IMR-90 (cell line): ENCODE data around the gene HEATR1. TPM values are rescaled to one million over a fixed set of nuclear protein-coding genes. Genes with fewer than 3 reads are reported as not detected.

Source experiments
- ATAC-seq: fragments of 200-7000 bp; cut with Tn5 transposase; 2 replicates; pipeline ENCODE4 v1.9.1; 2020; ENCODE audit warnings: low read depth, mild to moderate bottlenecking, moderate library complexity
- BruUV-seq: library from RNA; stranded (reverse); fragments of 400-500 nt; replicated peaks from 2 replicates; lab custom pipeline; 2021; lab: Mats Ljungman, UMichigan
- CTCF ChIA-PET: fragments of 300-600 bp; formaldehyde crosslinking; extraction: SDS; loops from one replicate; lab custom pipeline; 2021; ENCODE audit warnings: antibody characterized with exemption; lab: Yijun Ruan, JAX
- POLR2A ChIA-PET: fragments of 300-600 bp; sonication (Branson Sonifier 250); formaldehyde crosslinking; loops from one replicate; lab custom pipeline; 2022; ENCODE audit warnings: antibody characterized with exemption; ENCODE audit not compliant: unreplicated experiment; lab: Charles Lee
- DNase-seq: peaks from one replicate; pipeline ENCODE4 v3.0.0; 2013
- H2AFZ ChIP-seq: replicated peaks from 2 replicates; pipeline ENCODE3; 2013; ENCODE audit warnings: low read length, mild to moderate bottlenecking; ENCODE audit not compliant: poor library complexity
- H2AK5ac ChIP-seq: 2 replicates; pipeline ENCODE4 v1.6.1; 2013; ENCODE audit warnings: low read depth, low read length, inconsistent platforms
- H2AK9ac ChIP-seq: replicated peaks from 2 replicates; pipeline ENCODE3; 2013; ENCODE audit warnings: mild to moderate bottlenecking, low read depth, low read length, moderate library complexity; ENCODE audit not compliant: poor library complexity
- H2BK120ac ChIP-seq: 2 replicates; pipeline ENCODE4 v1.6.1; 2013; ENCODE audit warnings: low read depth, low read length, inconsistent platforms
- H2BK15ac ChIP-seq: 3 replicates; pipeline ENCODE4 v1.6.1; 2013; ENCODE audit warnings: low read depth, low read length, inconsistent platforms
- H2BK20ac ChIP-seq: 2 replicates; pipeline ENCODE4 v1.6.1; 2013; ENCODE audit warnings: low read depth, mild to moderate bottlenecking, inconsistent platforms, low read length, moderate library complexity
- H2BK5ac ChIP-seq: 2 replicates; pipeline ENCODE4 v1.6.1; 2013; ENCODE audit warnings: mild to moderate bottlenecking, low read depth, low read length, inconsistent platforms; ENCODE audit not compliant: poor library complexity, severe bottlenecking
- H3K14ac ChIP-seq: replicated peaks from 2 replicates; pipeline ENCODE4 v1.6.1; 2013; ENCODE audit warnings: low read depth, low read length, inconsistent platforms
- H3K18ac ChIP-seq: 2 replicates; pipeline ENCODE4 v1.6.1; 2013; ENCODE audit warnings: low read depth, low read length, control low read depth
- H3K23ac ChIP-seq: 2 replicates; pipeline ENCODE4 v1.6.1; 2013; ENCODE audit warnings: low read depth, low read length, inconsistent platforms
- H3K27ac ChIP-seq: 2 replicates; pipeline ENCODE4 v1.5.1; 2013; ENCODE audit warnings: mild to moderate bottlenecking, control low read depth, low read length; ENCODE audit not compliant: insufficient read depth
- H3K27me3 ChIP-seq: 2 replicates; pipeline ENCODE4 v1.6.1; 2013; ENCODE audit warnings: low read length; ENCODE audit not compliant: control insufficient read depth, insufficient read depth
- H3K36me3 ChIP-seq: 2 replicates; pipeline ENCODE4 v1.6.1; 2013; ENCODE audit warnings: low read length, mixed read lengths; ENCODE audit not compliant: control insufficient read depth, insufficient read depth
- H3K4ac ChIP-seq: 2 replicates; pipeline ENCODE4 v1.6.1; 2013; ENCODE audit warnings: low read depth, low read length, inconsistent platforms
- H3K4me1 ChIP-seq: 2 replicates; pipeline ENCODE4 v1.6.1; 2013; ENCODE audit warnings: low read length, mixed read lengths; ENCODE audit not compliant: control insufficient read depth, insufficient read depth
- H3K4me2 ChIP-seq: 2 replicates; pipeline ENCODE4 v1.6.1; 2013; ENCODE audit warnings: low read depth, mild to moderate bottlenecking, control low read depth, low read length, moderate library complexity
- H3K4me3 ChIP-seq: 2 replicates; pipeline ENCODE4 v1.5.1; 2013; ENCODE audit warnings: low read depth, mild to moderate bottlenecking, control low read depth, low read length, moderate library complexity; ENCODE audit not compliant: insufficient read depth
- H3K56ac ChIP-seq: 2 replicates; pipeline ENCODE4 v1.6.1; 2013; ENCODE audit warnings: low read length, inconsistent platforms; ENCODE audit not compliant: insufficient read depth; ENCODE audit errors: extremely low read depth
- H3K79me1 ChIP-seq, 2 experiments: 2 replicates each; pipeline ENCODE4 v1.6.1; 2013; ENCODE audit warnings: low read length in 2 of 2, inconsistent platforms in 1 of 2, low read depth in 1 of 2
- H3K9ac ChIP-seq: 2 replicates; pipeline ENCODE4 v1.6.1; 2013; ENCODE audit warnings: low read depth, low read length, control low read depth
- H3K9me1 ChIP-seq: 2 replicates; pipeline ENCODE4 v1.6.1; 2013; ENCODE audit warnings: low read length, inconsistent platforms; ENCODE audit not compliant: insufficient read depth
- H3K9me3 ChIP-seq: 2 replicates; pipeline ENCODE4 v1.6.1; 2013; ENCODE audit warnings: low read length; ENCODE audit not compliant: control insufficient read depth, insufficient read depth
- H4K20me1 ChIP-seq: 2 replicates; pipeline ENCODE4 v1.6.1; 2013; ENCODE audit warnings: low read length, inconsistent platforms; ENCODE audit not compliant: insufficient read depth
- H4K5ac ChIP-seq: 2 replicates; pipeline ENCODE4 v1.6.1; 2013; ENCODE audit warnings: mild to moderate bottlenecking, low read depth, low read length, control low read depth
- H4K8ac ChIP-seq, 2 experiments: 2 replicates each; pipeline ENCODE4 v1.6.1; 2013; ENCODE audit warnings: low read depth in 2 of 2, low read length in 2 of 2, control low read depth in 1 of 2, inconsistent platforms in 1 of 2
- H4K91ac ChIP-seq: 2 replicates; pipeline ENCODE4 v1.6.1; 2013; ENCODE audit warnings: low read depth, low read length, inconsistent platforms; ENCODE audit not compliant: insufficient read depth
- CEBPB ChIP-seq: IDR thresholded peaks from 2 replicates; pipeline ENCODE4 v1.6.1; 2012; ENCODE audit warnings: low read depth, low read length, improper control_type of control experiment
- FOS ChIP-seq: fragments of 150-350 bp; IDR thresholded peaks from 2 replicates; pipeline ENCODE4 v1.6.1; 2016; ENCODE audit warnings: low read depth, low read length
- MAFK ChIP-seq: IDR thresholded peaks from 2 replicates; pipeline ENCODE4 v1.6.1; 2012; ENCODE audit warnings: low read depth, low read length, improper control_type of control experiment
- NFE2L2 ChIP-seq: fragments of 150-350 bp; IDR thresholded peaks from 2 replicates; pipeline ENCODE4 v1.6.1; 2016; ENCODE audit warnings: low read depth, mild to moderate bottlenecking, low read length
- RCOR1 ChIP-seq: IDR thresholded peaks from 2 replicates; pipeline ENCODE4 v1.6.1; 2012; ENCODE audit warnings: mild to moderate bottlenecking, low read length, improper control_type of control experiment; ENCODE audit not compliant: insufficient replicate concordance
- SMC3 ChIP-seq: fragments of 150-350 bp; IDR thresholded peaks from 2 replicates; pipeline ENCODE4 v1.6.1; 2016; ENCODE audit warnings: low read depth, mild to moderate bottlenecking, antibody characterized with exemption, low read length, moderate library complexity
- WGBS, 2 experiments: methylation state at CpG; one replicate each; pipeline versions ENCODE4 v1.1.5 to v1.1.7; 2013; ENCODE audit warnings: missing lambda C conversion rate in 2 of 2; ENCODE audit not compliant: insufficient read length in 1 of 2; ENCODE audit errors: extremely low coverage in 2 of 2; 5-methylcytosine and 5-hydroxymethylcytosine counted together
- dilution Hi-C: fragments of 300-500 bp; cut with HindIII; formaldehyde crosslinking; loops from one replicate; pipeline ENCODE4 v1.14.3; 2018; ENCODE audit warnings: low sequenced_read_pairs; ENCODE audit not compliant: unreplicated experiment
- in situ Hi-C: fragments of 300-500 bp; cut with MboI; formaldehyde crosslinking; loops from 3 replicates; pipeline ENCODE4 v1.14.3; 2019; ENCODE audit warnings: low sequenced_read_pairs, inconsistent platforms, mixed read lengths
- intact Hi-C: fragments of 100-400 bp; cut with micrococcal nuclease; formaldehyde crosslinking; loops from 2 replicates; pipeline ENCODE4 v1.10.0; 2022
- polyA plus RNA-seq, 3 experiments: library from polyadenylated mRNA; depleted of rRNA; stranded (reverse); fragments of >200 nt; gene quantifications; 2 replicates each; pipeline ENCODE4 v1.2.3, GENCODE V29; 2012; ENCODE audit warnings: low replicate concordance in 1 of 3
- total RNA-seq: library from RNA; depleted of rRNA; stranded (reverse); fragments of >200 nt; gene quantifications from 2 replicates; pipeline ENCODE4 v1.2.3, GENCODE V29; 2012
- TF ChIP-seq, protein P1 (sequence below): fragments of 150-350 bp; IDR thresholded peaks from 2 replicates; pipeline ENCODE4 v1.6.1; 2016; ENCODE audit warnings: low read depth, mild to moderate bottlenecking, low read length, moderate library complexity, borderline replicate concordance

Gene HEATR1
- total and polyA plus RNA-seq, 2 of the 4 experiments (the other 2 are of a cell fraction) = 8.5 to 53.8 TPM

DNA sequence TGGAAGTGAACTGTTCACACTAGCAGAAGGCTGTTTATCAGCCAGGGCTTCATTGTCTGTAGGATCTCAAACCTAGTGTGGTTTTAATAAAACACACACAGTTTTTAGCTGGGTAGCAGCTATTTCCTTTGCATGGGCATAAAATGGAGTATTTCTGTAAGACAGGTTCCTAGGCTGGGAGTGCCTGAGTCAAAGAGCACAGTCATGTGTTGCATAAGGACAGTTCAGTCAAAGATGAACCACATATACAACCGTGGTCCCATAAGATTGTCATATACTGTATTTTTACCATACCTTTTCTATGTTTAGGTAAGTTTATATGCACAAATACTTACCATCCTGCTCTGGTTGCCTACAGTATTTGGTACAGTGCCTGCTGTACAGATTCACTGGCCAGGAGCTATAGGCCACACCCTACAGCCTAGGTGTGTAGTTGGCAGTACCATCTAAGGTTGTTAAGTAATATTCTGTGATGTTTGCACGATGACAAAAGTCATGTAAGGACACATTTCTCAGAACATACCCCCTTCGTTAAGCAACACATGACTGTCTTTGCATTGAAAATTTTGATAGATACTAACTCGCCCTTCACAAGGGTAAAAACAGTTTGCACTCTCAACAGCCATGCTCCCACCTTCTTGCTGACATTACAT is 63.4 kb downstream of the HEATR1 start:
- H2AK9ac ChIP-seq = no peak overlapping the region
- no peak overlapping the region for H2AFZ ChIP-seq
- no peak overlapping the region for H3K18ac ChIP-seq
- H2BK120ac ChIP-seq = no peak overlapping the region
- intact Hi-C loops = no loop called here
- no peak overlapping the region for H2AK5ac ChIP-seq
- no CpG with 5 or more reads among the region's 4 CpGs for whole genome bisulfite sequencing, 2 experiments
- no peak for DNase-seq
- no peak overlapping the region for H2BK15ac ChIP-seq
- no peak overlapping the region for H2BK20ac ChIP-seq
- in situ Hi-C loops = no loop called here
- no peak overlapping the region for H3K4me3 ChIP-seq
- H3K27me3 ChIP-seq = no peaks in the 10 kb centered on the region
- no peaks in the 10 kb centered on the region for H3K9me3 ChIP-seq
- H2BK5ac ChIP-seq = no peak overlapping the region
- CTCF ChIA-PET = no interaction called here
- no peak overlapping the region for H4K91ac ChIP-seq
- no peak overlapping the region for H3K23ac ChIP-seq
- dilution Hi-C loops = no loop called here
- no peak overlapping the region for H4K8ac ChIP-seq
- no peaks in the 10 kb centered on the region for H4K20me1 ChIP-seq
- H3K4me2 ChIP-seq = no peak overlapping the region
- H4K5ac ChIP-seq = no peak overlapping the region
- ATAC-seq = no peak
- H3K4me1 ChIP-seq = no peaks in the 10 kb centered on the region
- POLR2A ChIA-PET = no interaction called here
- H3K9ac ChIP-seq = no peak overlapping the region
- no peak overlapping the region for H3K14ac ChIP-seq
- TF ChIP-seq MAFK = no peak
- TF ChIP-seq CEBPB = no peak
- no peak for TF ChIP-seq FOS
- TF ChIP-seq SMC3 = no peak
- TF ChIP-seq, protein P1, sequence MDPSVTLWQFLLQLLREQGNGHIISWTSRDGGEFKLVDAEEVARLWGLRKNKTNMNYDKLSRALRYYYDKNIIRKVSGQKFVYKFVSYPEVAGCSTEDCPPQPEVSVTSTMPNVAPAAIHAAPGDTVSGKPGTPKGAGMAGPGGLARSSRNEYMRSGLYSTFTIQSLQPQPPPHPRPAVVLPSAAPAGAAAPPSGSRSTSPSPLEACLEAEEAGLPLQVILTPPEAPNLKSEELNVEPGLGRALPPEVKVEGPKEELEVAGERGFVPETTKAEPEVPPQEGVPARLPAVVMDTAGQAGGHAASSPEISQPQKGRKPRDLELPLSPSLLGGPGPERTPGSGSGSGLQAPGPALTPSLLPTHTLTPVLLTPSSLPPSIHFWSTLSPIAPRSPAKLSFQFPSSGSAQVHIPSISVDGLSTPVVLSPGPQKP = no peak
- no peak for TF ChIP-seq NFE2L2
- no peak for TF ChIP-seq RCOR1
- no peak overlapping the region for H3K27ac ChIP-seq
- peaks cover 44% of the 10 kb centered on the region for H3K36me3 ChIP-seq
- BruUV-seq = no TSS peak
- no peak overlapping the region for H3K4ac ChIP-seq
- H3K9me1 ChIP-seq = no peaks in the 10 kb centered on the region; the same call in 1 of the 2 replicates
- no peak overlapping the region for H3K56ac ChIP-seq
- H3K79me1 ChIP-seq = peaks cover 9 to 12% of the 10 kb centered on the region in 2 experiments; a peak in 3 of 4 replicates
